Measurements from ENCODE around the gene AK5.
"Not testable (repeated sequence)": the region's sequence is repeated elsewhere in the genome, so short reads cannot be mapped to it uniquely, and the experiment has no call there.

The AK5 gene

DNA sequence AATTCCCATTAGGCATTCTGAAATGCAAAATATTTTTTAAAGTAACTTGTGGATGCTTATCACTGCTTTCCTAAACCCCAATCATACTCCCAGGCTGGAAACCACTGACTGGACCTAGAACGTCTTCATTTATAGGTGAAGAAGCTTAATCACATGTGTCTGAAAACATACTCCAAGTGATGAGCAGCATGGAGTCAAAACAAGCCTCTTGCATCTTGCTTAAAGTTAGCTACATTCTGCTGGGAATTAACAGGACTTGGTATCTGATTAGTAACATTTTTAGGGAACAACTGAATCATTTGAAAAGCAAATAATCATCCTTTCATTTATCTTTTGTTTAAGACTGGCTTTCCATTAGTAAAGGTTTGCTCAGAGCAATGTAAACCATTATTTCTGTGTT, 105.7 kb downstream of the AK5 start:
- H3K4me3 ChIP-seq (ENCODE audit: low read length): no peak overlapping the region
- no peak for DNase-seq (ENCODE audit: low read depth, low spot score)

- no peak overlapping the region for H3K4me3 ChIP-seq (ENCODE audit: low read length)
- no peak for DNase-seq (ENCODE audit: low read depth, low spot score)
Observed at GRCh38 chr1:77388661-77389060, 106.8 kb downstream of the AK5 start.

- no peak overlapping the region for H3K4me3 ChIP-seq (ENCODE audit: low read length)
- no peak for DNase-seq (ENCODE audit: low read depth, low spot score)
Observed at GRCh38 chr1:77392486-77392885, 110.7 kb downstream of the AK5 start.

GRCh38 chr1:77394166-77394565, 112.3 kb downstream of the AK5 start:
- no peak for DNase-seq (ENCODE audit: low read depth, low spot score)
- no peak overlapping the region for H3K4me3 ChIP-seq (ENCODE audit: low read length)

GRCh38 chr1:77395051-77395450, 113.2 kb downstream of the AK5 start:
- no peak for DNase-seq (ENCODE audit: low read depth, low spot score)
- H3K4me3 ChIP-seq (ENCODE audit: low read length): no peak overlapping the region

- H3K4me3 ChIP-seq (ENCODE audit: low read length): no peak overlapping the region
- DNase-seq (ENCODE audit: low read depth, low spot score): no peak
Observed at GRCh38 chr1:77398152-77398551, 116.3 kb downstream of the AK5 start.

DNA sequence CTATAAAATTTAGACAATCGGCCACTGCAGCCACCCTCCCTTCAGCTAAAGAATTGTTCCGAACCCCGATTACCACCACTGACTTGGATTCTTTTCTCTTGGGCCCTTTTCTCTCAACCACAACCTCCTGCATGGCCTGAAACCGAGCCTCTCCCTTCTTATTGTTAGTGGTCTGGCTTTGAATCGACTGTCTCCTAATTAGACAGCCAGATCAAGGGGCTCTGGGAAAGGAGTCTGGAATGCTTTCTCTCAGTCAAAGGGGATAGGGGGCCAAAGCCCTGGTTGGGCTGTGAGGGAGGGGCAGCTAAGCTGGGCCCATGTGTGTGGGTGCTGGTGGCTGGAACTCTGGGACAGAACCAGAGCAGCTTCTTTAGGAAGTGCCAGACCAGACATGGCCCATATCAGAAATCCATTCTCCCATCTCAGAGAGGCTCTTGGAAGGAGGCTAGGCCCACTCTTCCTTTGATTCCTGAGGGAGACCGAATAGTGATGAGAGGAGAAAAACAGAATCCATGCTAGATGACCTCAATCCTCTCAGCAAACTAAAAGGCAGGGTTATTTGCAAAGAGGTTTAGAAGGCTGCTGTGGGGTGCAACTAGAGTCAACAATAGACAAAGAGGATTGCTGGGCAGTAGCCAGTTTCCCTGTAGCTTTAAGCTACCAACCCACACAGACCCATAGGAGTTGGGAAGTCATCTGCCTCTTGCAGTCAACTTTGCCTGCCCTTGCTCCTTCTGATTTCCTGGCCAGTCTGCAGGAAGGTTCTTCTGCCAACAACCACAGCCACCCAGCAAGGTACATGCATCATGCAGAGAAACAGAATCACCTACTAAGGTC, 117.6 kb downstream of the AK5 start:
- no peak for DNase-seq (ENCODE audit: low read depth, low spot score)

GRCh38 chr1:77400781-77401180, 119.0 kb downstream of the AK5 start:
- no peak overlapping the region for H3K4me3 ChIP-seq (ENCODE audit: low read length)
- DNase-seq (ENCODE audit: low read depth, low spot score): no peak

More for the DNA sequence above, 117.6 kb downstream of the AK5 start:
- H3K4me3 ChIP-seq (ENCODE audit: low read length): no peak overlapping the region

DNA sequence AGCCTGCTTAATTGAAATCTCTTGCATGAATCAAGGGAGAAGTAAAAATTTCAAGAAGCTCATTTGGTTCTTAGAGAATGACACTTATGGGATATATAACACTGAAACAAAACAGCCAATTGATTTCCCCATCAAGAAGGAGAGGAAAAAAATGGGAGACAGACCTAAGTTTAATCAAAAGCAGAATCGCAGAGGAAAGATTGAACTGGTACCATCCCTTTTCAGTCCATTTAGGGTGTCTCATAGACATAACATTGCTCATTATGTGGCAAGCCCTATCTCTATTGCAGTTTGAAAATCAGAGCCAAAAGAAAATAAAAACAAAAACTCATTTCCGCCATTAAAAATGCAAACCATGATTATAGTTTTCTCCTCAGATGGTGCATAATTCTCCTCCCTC, 119.6 kb downstream of the AK5 start:
- DNase-seq (ENCODE audit: low read depth, low spot score): no peak

DNA sequence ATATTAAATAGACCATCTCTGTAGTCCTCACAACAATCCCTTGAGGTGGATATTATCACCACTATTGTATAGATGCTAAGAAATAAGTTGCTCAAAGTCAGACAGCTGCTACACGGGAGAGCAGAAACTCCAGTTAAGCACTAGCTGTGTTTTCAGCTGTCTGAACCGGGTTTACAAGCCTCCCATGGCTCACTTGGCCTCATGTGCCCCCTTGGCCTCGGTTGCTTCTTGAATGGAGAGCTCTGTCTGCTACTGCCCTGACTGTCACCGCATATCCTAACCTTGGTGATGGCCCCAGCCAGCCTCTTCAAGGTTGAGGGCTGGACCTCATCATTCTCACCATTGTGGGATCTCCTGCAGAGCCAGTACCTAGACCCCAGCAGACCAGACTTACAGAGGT, 123.4 kb downstream of the AK5 start:
- no peak overlapping the region for H3K4me3 ChIP-seq (ENCODE audit: low read length)
- no peak for DNase-seq (ENCODE audit: low read depth, low spot score)

More for the DNA sequence above, 119.6 kb downstream of the AK5 start:
- no peak overlapping the region for H3K4me3 ChIP-seq (ENCODE audit: low read length)

GRCh38 chr1:77406661-77407060, 124.8 kb downstream of the AK5 start:
- H3K4me3 ChIP-seq (ENCODE audit: low read length): no peak overlapping the region
- no peak for DNase-seq (ENCODE audit: low read depth, low spot score)

DNA sequence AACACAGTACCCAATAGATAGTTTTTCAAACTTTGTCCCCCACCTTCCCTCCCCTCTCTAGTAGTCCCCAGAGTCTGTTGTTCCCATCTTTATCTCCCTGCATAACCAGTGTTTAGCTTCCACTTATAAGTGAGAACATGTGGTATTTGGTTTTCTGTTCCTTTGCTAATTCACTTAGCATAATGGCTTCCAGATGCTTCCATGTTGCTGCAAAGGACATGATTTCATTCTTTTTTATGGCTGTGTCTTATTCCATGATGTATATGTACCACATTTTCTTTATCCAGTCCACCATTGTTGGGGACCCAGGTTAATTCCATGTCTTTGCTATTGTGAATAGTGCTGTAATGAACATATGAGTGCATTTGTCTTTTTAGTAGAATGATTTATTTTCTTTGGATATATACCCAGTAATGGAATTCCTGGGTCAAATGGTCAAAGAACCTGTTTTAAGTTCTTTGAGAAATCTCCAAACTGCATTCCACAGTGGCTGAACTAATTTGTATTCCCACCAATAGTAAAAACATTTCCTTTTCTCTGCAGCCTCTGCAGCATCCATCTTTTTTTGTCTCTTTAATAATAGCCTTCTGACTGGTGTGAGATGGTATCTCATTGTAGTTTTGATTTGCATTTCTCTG, 126.0 kb downstream of the AK5 start:
- no peak for DNase-seq (ENCODE audit: low read depth, low spot score)
- H3K4me3 ChIP-seq (ENCODE audit: low read length): no peak overlapping the region

DNA sequence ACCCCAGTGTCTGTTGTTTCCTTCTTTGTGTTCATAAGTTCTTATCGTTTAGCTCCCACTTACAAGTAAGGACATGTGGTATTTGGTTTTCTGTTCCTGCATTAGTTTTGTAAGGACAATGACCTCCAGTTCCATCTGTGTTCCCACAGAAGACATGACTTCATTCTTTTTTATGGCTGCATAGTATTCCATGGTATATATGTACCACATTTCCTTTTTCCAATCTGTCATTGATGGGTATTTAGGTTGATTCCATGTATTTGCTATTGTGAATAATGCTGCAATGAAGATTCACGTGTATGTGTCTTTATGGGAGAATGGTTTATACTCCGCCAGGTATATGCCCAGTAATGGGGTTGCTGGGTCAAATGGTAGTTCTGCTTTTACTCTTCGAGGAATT, 127.1 kb downstream of the AK5 start:
- DNase-seq (ENCODE audit: low read depth, low spot score): not testable (repeated sequence)

GRCh38 chr1:77412069-77412819, 130.4 kb downstream of the AK5 start:
- no peak overlapping the region for H3K4me3 ChIP-seq (ENCODE audit: low read length)
- DNase-seq (ENCODE audit: low read depth, low spot score): no peak

More for the DNA sequence above, 127.1 kb downstream of the AK5 start:
- H3K4me3 ChIP-seq (ENCODE audit: low read length): not testable (repeated sequence)

DNA sequence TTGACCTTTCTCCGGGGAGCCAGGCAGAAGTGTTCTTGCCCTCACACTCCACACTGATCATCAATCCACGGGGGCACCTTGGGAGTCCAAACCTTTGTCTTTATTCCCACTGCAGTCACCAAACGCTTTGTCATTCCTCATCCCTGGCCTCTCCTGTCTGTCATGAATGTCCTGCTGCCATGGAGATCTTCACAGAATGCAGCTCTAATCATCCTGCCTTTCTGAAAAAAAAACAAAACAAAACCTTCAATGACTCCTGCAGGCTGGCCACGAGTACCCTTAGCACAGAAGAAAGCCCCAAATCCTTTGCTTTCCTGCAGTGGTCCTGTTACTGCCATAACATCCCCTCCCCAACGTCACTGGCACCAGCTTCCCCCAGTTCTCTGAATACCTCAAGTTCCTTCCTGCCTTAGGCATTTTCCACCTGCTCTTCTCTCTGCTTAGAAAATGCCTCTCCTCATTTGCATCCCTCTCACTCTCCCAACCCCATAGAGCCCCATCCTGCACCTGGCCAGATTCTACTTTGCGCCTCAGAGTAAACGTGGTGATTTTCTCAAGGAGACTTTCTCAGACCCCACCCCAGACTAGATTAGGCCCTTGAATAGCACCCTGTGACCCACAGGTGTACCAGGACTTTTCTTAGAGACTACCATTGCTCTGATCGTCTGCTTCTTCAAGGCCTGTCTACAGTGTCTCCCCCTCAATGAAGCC, 131.2 kb downstream of the AK5 start:
- no peak for DNase-seq (ENCODE audit: low read depth, low spot score)
- no peak overlapping the region for H3K4me3 ChIP-seq (ENCODE audit: low read length)

DNA sequence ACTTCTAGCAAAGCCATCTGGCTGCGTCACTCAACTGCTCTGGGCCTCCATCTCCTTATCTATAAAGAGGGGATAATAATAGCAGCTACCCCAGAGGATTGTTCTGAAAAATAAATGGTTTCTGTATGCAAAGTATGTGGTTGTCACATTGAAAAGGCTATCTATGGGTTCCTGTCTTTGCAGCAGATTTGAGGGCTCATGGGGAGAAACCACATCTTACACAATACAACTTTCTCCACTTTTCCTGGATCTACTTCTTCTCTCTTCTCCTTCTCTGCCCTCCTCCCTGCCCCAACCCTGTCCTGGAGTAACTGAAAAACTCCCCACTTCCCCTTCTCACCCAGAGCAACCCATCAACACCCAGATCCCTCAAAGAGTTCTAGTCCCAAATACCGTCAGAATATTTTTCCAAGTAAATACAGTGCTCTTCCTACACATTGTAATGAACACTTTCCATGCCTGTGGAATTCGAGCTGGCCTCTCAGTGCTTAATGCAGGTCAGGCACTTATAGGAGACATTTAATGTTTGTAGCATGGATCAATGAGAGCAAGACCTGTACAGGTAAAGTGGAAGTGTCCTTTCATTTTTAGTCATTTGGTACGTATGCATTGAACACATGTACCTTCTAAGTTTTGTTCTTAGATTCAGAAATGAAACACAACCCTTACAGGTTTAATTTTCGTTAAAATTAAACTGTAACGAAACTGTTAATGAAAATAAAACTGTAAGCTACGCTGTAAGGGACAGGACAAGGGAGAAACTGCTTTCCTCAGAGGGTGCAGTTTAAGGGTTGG, 131.9 kb downstream of the AK5 start:
- no peak overlapping the region for H3K4me3 ChIP-seq (ENCODE audit: low read length)
- DNase-seq (ENCODE audit: low read depth, low spot score): no peak

GRCh38 chr1:77415579-77415978, 133.8 kb downstream of the AK5 start:
- no peak for DNase-seq (ENCODE audit: low read depth, low spot score)
- no peak overlapping the region for H3K4me3 ChIP-seq (ENCODE audit: low read length)

DNA sequence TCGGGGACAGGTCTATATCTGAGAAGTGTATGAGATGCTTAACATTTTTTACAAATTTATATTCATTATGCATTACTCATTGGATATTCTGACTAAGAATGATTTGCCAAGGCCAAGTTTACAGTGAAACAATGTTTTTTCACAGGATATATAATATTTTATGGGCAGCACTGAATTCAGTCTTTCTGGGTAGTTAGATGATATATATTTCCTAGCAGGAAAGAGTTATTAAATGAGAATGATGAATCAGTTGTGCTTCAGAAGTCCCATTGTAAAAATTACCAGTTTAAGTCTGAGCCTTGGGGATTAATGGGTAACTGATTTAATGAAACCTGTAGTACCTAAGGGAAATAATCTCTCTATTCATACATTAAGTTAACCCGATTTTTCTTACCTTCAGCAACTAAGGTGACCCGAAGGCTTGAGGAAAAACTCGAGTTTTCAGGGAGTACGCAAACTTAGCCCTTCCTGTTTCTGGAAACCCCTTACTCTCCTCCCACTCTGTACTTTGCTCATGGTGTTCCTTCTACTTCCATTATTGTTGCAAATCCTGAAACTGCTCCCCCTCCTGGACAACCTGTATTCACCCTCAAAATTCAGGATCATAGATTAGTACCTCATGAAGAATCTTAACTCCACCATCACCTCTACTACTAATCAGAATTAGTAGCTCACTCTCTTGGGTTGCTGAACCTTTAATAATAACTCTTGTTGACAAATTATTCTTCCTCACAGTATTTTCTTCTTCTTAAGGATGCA, 135.1 kb downstream of the AK5 start:
- DNase-seq (ENCODE audit: low read depth, low spot score): no peak
- no peak overlapping the region for H3K4me3 ChIP-seq (ENCODE audit: low read length)

Data from Jurkat, Clone E6-1 (cell line).